ENCODE data around the gene ADRA2C.

DNA sequence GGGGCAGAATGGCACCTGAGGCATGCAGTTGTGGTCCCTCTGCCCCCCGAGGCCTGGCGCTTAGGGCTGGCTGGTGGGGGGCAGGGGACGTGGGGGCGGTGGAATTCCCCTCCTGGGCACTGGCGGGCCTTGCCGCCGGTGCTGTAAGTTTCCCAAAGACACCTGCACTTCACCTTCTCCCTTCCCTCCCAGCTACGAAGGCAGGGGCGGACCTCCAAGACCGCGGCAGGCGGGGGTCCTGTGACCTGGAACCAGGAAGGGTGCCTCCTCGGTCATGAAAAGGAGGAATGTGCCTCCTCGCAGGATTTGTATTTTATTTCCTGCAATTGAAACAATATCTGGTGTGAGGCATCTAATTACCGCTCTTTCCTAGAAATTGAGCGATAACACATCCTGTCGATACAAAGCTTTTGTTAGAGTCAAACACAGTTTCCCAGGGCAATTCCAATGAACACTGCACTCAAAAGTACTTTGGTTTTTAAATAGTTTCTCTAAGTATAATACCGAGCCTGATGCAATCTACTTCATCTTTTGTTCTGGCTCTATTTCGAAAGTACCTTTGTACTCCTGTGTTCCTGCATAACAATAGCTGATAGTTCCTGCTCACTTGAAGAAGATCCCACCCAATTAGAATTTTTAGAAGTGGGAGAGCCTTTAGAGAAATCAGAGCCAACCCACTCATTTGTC, 12.3 kb upstream of the ADRA2C start:
- TF ChIP-seq, protein P1, sequence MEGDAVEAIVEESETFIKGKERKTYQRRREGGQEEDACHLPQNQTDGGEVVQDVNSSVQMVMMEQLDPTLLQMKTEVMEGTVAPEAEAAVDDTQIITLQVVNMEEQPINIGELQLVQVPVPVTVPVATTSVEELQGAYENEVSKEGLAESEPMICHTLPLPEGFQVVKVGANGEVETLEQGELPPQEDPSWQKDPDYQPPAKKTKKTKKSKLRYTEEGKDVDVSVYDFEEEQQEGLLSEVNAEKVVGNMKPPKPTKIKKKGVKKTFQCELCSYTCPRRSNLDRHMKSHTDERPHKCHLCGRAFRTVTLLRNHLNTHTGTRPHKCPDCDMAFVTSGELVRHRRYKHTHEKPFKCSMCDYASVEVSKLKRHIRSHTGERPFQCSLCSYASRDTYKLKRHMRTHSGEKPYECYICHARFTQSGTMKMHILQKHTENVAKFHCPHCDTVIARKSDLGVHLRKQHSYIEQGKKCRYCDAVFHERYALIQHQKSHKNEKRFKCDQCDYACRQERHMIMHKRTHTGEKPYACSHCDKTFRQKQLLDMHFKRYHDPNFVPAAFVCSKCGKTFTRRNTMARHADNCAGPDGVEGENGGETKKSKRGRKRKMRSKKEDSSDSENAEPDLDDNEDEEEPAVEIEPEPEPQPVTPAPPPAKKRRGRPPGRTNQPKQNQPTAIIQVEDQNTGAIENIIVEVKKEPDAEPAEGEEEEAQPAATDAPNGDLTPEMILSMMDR (IDR thresholded peaks at IDR 0.05): no peak
- no peak for TF ChIP-seq POLR2A (IDR thresholded peaks at IDR 0.05)

Data from adrenal gland (tissue), 5 donors.